ENCODE measurements around the gene GPR78.

GPR78 gene, protein sequence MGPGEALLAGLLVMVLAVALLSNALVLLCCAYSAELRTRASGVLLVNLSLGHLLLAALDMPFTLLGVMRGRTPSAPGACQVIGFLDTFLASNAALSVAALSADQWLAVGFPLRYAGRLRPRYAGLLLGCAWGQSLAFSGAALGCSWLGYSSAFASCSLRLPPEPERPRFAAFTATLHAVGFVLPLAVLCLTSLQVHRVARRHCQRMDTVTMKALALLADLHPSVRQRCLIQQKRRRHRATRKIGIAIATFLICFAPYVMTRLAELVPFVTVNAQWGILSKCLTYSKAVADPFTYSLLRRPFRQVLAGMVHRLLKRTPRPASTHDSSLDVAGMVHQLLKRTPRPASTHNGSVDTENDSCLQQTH

DNA sequence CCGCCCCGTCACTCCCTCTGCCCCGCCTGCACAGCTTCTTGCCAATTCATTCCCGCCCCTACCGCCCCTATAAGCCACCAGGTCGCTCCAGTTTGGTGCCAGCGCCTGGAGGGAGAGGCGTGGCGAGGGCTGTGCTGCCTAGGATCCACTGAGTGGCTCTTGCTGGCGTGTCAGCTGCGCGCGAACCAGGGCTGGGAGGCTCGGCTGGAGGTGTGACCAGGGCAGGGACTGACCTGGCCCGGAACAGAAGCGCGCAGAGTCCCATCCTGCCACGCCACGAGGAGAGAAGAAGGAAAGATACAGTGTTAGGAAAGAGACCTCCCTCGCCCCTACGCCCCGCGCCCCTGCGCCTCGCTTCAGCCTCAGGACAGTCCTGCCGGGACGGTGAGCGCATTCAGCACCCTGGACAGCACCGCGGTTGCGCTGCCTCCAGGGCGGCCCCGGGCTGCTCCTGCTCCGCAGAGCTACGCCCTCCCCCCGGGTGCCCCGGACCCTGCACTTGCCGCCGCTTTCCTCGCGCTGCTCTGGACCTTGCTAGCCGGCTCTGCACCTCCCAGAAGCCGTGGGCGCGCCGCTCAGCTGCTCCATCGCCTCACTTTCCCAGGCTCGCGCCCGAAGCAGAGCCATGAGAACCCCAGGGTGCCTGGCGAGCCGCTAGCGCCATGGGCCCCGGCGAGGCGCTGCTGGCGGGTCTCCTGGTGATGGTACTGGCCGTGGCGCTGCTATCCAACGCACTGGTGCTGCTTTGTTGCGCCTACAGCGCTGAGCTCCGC is at the start of gene GPR78:
GPR78 (plus strand) TSS at position 72 of the 773 bp plus-strand sequence; CDS start at position 663, 591 bp downstream.
- no peak for DNase-seq

DNA sequence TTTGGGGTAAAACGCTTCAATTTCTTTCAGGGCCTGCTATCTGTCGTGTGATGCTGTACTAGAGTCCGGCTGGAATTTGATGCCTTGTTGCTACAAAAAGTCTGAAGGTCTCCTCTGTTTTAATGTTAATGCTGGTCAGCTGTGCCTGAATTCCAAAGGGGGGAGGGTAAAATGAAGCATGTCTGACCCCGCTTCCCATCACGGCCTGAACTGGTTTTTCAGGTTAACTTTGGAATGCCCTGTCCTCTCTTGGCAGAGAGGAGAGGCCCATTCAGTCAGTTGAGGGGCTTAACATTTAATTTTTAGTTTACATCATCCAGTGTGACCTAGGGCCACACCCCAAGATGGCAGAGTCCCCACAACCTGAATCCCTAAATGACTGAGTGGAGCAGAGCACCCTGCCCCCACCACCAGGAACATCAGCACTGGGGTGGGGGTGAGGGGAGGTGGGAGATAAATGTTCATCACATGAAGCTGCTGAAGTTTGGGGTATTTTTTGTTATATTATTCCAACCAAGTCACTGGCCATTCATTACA is 47.9 kb upstream of the GPR78 start:
- no peak for DNase-seq

DNA sequence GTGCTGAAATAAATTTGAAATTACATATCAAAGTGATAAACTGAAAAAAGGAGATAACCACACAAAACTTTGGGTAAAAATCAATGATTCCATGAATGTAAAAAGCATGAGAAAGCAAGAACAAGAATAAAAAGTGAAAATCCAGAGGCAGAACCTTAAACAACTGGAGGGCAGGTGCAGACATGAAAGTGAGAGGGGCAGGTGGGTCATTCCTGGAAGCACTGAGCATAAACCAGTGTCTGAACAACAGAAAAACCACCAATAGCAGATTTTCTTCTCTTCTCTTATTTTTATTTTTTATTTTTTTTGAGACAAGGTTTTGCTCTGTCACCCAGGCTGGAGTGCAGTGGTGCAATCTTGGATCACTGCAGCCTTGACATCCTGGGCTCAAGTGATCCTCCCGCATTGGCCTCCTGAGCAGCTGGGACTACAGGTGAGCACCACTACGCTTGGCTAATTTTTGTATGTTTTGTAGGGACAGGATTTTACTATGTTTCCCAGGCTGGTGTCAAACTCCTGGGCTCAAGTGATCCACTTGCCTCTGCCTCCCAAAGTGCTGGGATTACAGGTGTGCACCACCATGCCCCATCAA is 46.8 kb upstream of the GPR78 start:
- no peak for DNase-seq

DNA sequence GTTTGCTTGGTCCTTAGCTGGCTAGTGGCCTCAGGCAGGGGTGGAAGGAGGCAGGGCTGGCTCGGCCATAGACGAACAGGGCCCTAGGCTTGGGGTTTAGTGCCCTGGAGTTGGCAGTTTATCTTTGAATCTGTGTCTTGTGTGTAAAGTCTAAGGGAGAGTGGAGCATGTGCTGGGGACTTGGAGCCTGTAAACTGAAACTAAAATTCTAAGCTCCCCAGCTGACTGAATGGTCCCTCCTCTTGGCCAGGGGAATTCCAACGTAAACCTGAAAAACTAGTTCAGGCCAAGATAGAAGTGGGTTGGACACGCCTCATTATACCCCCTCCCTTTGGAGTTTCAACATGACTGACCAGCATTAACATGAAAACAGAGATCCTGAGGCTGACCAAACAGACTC is 46.1 kb upstream of the GPR78 start:
- no peak for DNase-seq

DNA sequence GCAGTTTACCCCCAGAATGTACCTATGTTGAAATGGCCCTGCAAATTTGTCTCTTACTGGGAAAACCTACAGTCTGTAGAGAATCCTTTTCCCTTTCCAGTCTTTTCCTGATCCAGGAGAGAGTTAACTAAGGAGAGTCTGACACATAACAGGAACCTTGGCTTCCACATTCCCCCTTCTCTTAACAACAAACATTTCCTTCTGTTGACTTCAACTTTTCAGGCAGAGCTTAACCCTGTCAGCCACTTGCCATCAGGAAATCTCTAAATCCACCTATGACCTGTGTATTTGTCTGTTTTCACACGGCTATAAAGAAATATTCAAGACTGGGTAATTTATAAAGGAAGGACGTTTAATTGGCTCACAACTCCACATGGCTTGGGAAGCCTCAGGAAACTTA is 45.6 kb upstream of the GPR78 start:
- DNase-seq: no peak

DNA sequence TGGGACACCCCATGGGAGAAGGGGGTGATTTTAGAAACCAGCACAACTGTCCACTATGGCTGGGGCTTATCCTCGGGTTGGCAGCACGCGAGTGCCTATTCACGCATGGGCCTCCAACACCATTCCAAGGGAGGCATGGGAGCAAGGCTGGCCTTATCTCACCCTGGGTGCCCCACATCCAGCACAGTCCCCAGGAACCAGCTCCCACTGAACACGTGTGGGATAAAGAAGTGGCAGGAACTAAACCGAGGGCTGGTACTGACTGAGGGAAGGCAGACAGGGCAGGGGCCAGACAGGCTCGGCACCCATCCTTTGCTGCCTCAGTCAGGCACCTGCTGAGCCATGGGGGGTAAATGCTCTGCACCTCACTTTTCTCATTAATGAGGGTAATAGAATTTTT is 43.7 kb upstream of the GPR78 start:
- DNase-seq: no peak

DNA sequence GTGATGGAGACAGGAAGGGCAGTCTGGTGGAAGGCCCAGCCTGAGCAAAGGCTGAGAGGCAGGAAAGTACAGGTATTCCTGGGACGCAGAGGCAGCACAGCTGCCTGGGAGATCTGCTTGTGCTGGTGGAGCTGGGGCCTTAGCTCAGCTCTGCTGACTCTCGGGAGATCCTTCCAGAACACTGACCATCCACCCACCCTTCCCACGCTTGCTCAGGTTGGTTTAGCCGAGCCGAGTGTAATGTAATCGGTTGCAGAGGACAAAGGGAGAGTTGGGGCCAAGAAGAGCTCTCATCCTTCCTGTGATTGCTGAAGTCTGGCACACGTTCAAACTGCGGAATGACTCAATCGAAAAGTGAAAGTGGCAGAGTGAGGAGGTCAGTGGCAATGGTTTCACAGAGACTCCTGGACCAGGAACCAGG is 43.1 kb upstream of the GPR78 start:
- no peak for DNase-seq

DNA sequence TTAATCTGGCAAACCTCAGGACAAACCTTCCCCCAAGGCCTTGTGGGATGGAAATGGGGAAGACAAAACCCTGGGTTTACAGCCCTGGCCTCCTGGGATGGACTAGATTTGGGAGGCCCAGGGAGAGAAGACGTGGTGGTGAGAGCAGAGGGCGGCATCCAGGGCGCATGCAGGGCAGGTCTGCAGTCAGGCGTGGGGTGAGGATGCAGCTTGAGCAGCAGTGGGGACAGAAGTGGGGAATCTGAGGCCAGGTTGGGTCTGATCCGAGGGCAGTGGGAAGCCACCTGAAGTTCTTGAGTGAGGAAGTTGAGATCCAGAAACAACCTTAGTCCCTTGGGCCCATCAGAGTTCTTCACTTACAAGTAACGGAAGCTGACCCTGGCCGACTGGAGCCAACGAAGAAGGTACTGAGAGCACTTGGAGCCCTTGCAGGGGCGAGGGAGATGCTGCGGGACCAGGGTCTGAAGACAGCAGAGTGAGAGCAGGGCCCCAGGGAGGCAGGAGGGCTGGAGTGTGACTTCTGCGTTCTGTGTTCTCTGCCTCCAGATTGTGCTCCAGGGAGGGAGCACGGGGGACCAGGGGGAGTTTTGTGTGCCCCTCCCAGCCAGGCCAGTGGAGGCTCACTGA is 42.0 kb upstream of the GPR78 start:
- DNase-seq: no peak

DNA sequence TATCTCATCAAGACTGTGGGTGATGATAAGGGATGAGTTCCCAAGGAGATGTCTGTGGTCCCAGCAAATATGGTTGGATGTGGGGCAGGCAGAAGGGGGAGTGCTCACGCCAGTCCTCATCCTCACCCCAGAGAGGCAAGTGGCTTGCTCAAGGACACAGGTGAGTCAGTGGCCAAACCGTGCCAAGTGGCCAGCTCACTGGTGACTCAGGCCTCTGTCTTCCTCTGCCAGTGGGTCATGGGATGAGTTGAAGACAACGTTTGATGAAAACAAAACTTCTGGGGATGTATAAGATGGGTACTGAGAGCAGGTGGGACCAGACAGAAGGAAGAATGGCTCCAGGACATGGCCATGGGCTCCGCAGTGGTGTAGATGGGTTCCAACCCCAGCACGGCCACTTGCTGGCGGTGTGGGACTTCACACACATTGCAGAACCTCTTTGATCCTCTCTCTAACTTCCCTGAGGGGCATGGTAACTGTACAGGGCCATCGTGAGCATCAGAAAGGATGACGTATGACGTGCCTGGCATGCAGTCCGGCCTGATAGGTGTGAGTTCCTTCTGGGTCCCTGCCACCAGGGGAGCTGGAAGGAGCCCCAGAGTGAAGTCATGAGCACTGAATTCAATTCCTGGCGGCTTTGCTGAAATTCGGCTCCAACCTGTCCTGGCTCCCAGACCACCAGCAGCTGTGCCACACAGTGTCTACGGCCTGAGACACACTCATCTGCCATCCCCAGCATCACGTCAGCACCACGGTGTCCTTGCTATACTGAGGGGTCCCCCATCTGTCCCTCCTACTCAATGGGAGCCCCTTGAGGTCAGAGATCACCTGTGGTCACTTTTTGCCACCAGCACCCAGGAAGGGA is 41.3 kb upstream of the GPR78 start:
- no peak for DNase-seq

DNA sequence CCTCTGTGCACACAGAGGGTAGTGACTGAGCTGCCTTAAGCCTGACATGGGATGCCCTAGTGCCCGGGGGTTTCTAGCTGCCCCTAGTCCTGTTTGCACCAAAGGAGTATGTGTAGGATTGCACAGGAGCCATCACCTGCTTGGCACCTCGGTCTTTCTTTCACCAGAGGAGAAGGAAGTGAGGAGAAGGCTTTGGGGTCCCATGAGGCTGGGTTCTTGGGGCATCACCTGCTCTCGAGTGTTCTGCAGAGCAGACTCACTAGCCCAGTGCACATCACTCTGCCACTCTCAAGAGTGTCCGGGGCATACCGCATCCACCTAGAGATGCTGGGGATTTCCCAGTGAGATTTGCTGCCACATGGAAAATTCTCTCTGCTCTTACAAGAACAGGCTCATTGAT is 40.5 kb upstream of the GPR78 start:
- no peak for DNase-seq

DNA sequence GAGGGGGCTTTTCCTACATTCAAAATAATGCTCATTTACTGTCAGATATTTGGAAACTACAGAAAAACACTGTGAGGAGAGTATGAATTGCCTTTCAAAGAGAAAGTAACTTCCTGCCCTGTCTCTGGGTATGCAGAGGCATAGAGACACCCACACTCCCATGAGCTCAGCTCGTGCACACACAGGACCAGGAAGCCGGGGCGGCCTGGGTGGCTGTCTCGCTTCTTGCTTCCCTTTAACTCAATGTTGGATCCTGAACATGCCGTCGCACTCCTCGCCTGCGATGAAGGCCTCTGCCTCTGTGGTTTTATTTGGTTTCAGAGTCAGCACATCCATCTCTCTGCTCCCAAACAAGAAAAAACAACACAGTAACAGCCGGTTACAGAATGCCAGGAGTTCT is 40.1 kb upstream of the GPR78 start:
- no peak for DNase-seq

DNA sequence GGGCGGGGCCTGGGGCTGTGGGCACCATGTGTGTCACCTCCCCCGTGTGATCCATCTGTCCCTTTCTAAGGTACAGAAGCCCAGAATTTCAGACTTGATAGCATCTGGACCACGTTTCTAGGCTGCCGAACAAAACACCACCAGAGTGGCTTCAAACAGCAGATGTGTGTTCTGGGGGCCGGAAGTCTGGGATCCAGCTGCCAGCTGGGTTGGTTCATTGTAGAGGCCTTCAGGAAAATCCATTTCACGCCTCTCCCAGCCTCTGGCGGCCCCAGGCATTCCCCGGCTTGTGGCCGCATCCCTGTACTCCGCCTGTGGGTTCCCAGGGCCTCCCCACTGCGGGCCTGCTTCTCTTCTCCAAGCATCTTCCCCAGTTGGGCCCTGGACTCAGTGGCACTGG is 39.6 kb upstream of the GPR78 start:
- no peak for DNase-seq

DNA sequence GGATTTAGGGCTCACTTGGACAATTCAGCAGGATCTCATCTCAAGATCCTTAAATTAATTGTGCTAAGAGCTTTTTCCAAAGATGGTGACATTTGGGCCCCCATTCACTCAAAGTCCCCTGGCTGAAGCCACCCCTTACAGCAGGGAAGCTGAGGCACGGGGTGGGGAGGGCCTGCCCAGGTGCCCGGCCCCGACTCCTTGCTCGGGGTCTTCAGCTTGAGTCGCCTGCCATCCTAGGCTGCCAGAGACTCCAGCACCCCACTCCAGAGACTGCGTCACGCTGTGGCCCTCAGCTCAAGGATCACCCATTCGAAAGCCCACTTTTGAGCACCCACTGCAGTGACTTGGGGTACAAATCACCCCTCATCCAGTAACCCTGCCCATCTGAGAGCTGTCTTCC is 39.2 kb upstream of the GPR78 start:
- no peak for DNase-seq

DNA sequence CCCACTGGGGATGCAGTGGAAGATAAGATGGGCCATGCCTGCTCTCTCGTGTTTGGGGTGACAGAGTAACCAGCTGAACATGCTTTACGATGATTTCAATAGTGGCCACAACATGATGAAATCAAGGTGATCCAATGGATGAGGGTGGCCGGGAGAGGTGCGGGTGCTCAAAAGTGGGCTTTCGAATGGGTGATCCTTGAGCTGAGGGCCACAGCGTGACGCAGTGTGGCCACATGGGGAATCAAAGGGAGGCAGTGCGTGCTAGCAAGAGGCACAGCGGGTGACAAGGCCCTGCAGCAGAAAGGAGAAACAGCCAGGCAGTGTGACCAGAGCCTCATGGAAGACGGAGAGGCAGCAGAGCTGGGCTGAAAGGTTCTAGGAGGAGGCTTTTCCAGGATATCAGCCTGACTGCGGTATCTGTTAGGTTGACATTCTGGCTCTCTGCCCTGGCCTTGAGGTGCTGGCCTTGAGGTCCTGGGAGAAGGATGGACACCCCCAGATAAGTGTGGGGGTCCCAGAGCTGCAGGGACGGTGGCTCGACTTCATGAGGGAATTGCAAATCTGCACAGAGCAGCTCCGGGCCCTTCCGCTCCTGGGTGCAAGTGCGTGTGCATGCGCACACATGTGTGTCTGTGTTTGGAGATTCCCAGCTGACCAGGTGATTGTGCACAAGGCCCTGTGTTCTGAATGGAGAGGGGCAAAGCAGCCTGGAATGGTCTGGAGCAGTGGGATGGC is 38.0 kb upstream of the GPR78 start:
- DNase-seq: no peak

DNA sequence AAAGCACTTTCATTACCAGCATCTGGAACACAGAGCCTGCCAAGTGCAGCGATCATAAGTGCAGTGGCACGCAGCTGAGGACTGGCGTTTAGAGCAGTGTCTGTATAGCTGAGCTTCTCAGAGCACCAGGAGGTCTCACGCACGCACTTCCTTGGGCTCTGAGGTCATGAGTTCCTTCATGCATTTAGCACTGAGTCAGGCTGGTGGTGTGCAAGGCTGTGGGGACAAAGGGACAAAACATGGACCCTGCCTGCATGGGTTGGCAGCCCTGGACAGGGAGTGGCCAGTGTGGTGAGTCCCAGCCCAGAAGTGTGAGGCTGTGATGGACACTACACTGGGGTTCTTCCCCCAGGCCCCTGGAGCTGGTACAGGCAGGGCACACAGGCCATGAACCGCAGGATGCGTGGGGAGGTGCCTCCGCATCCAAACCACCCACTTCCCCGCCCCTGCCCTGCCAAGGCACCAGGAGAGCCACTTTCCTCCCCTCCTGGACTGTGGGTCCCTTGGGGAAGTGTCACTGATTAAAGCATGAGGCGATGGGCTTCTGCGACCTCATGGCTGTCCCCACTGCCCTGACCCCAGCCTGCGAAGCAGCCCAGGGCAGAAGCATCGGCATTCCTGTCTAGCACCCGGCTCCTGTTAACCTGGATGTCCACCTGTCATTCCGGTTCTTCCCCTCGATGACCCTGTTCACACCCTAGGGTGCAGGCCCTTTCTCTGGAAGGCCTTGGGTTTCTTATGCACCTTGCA is 37.2 kb upstream of the GPR78 start:
- DNase-seq: no peak

DNA sequence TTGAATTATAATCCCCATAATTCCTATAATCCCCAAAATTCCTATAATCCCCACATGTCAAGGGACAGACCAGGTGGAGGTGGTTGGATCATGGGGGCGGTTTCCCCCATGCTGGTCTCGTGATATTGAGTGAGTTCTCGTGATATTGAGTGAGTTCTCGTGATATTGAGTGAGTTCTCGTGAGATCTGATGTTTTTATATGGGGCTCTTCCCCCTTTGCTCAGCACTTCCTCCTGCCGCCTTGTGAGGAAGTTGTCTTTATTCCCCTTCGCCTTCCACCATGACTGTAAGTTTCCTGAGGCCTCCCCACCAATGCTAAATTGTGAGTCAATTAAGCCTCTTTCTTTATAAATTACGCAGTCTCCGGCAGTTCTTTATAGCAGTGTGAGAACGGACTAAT is 36.6 kb upstream of the GPR78 start:
- DNase-seq: no peak

DNA sequence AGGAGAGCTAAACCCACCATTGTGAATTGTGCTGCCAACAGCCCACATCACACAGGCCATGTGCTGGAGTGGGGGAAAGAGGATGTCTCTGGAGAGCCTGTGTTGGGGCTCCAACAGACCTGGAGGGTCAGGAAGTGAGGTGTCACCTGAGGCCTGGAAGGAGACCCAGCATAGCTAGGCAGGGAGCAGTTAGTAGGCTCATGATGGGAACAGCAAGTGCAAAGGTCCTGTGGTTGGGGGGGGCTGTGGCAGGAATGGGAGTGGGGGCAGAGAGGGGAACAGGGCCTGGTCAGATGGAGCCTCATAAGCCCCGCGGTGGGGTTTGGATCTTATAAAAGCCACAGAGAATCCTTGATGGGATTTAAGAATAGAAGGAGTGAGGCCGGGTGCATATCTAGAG is 35.9 kb upstream of the GPR78 start:
- DNase-seq: no peak

DNA sequence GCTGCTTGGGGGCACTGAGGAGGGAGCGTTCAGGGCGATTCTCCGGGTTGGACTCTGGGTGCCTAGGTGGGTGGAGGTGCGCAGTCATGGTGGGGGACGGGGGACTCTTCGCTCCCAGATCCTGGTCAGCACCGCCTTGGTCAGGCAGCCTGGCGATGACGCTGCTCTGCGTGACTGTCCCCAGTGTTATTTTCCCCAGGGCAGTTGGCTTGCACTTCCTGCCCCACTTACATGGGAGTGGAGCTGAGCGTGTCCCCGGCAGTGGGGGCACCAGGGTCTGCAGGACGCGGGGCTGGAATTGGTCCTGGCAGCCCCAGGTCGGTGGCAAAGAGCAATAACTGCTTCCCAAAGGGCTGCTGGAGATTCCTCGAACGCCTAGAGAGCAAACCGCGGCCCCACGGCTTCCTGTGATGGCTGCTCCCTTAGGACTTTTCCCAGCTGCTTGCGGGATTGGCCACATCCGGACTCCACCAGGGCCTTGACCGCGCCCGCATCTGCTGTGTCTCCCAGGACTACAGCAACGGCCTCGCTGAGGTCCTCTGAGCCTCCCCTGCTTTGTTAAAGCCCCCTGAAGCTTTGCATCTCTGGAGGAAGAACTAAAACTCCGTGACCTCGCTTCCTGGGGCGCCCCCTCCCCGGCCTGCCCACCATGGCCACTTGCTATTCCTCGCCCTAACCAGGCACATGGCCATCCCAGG is 35.3 kb upstream of the GPR78 start:
- no peak for DNase-seq

DNA sequence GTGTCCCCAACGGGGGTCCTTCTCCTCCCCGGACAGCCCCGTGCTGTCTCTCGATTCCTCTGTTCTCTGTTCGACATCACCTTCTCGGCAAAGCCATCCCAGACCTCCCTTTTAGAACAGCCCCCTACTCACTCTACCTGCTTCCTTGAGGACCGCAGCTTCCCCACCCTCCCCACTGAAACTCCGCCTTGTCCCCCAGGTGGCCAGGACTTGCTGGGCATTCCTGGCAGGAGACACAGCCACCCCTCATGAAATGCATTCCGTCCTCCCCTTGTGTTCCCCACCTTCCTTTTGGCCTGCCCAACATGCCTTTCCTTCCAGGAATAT is 34.8 kb upstream of the GPR78 start:
- DNase-seq: no peak

DNA sequence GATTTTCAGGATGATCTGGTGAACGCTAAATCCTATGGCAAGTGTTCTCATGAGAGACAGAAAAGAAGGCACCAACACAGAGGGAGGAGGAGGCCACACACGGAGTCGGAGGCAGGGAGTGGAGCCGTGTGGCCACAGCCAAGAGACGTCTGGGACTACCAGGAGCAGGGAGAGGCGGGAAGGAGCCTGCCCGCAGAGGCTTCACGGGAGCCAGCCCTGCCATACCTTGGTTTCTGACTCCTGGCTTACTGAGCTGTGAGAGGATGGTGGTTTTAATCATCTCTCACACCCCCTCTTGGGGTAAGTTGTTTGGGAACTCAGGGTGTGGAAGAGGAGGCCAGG is 33.5 kb upstream of the GPR78 start:
- DNase-seq: no peak

All from CD4-positive, alpha-beta T cell treated with Interleukin-4 for 4 hours (primary cell).